ENCODE results near the gene CSNK1G2.

Gene CSNK1G2

DNA sequence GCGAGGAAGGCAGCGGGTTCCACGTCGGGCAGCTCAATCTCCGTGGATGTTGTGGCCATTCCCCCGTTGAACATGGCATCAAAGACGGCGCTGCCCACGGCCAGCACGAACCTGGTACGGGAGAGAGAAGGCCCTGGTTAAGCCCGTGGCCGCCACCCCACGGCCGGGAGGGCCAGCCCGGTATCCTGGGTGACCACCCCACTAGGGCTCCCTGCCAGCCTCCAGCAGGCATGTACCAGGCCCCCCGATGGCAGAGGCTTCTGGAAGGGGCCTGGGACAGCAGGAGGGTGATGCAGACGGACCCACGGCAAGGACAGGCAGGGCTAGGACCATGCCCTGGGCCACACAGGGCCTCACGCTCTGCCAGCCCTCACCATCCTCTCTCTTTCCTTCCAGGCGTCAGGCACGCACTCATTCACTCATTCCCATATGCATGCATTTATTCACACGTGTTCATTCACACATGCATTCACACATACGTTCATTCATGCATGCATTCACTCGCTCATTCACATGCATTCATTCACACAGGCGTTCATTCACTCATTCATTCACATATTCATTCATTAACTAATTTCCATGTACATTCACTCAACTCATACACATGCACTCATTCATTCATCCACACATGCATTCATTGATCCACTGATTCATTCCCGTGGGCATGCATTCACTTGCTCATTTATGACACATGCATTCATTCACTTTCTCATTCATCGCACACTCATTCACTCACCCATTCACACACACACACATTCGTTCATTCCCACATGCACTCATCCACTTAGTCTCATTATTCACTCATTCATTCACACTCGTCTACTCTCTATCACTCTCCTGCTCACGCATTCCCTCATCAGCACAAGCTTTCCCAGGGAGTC, 56.6 kb downstream of the CSNK1G2 start (continued):
- TF ChIP-seq ESRRG (CRISPR knock-in tag; IDR thresholded peaks at IDR 0.05) (no peak), ZNF565 (CRISPR knock-in tag; conservative IDR thresholded peaks at IDR 0.05; ENCODE audit: low read depth) (no peak), ZNF70 (CRISPR knock-in tag; IDR thresholded peaks at IDR 0.05) (no peak), RARB (CRISPR knock-in tag; IDR thresholded peaks at IDR 0.05) (no peak), TCF4 (CRISPR knock-in tag; IDR thresholded peaks at IDR 0.05; ENCODE audit: borderline replicate concordance) (no peak), ZFP3 (CRISPR knock-in tag; IDR thresholded peaks at IDR 0.05) (no peak)
- TF ChIP-seq, protein P1, sequence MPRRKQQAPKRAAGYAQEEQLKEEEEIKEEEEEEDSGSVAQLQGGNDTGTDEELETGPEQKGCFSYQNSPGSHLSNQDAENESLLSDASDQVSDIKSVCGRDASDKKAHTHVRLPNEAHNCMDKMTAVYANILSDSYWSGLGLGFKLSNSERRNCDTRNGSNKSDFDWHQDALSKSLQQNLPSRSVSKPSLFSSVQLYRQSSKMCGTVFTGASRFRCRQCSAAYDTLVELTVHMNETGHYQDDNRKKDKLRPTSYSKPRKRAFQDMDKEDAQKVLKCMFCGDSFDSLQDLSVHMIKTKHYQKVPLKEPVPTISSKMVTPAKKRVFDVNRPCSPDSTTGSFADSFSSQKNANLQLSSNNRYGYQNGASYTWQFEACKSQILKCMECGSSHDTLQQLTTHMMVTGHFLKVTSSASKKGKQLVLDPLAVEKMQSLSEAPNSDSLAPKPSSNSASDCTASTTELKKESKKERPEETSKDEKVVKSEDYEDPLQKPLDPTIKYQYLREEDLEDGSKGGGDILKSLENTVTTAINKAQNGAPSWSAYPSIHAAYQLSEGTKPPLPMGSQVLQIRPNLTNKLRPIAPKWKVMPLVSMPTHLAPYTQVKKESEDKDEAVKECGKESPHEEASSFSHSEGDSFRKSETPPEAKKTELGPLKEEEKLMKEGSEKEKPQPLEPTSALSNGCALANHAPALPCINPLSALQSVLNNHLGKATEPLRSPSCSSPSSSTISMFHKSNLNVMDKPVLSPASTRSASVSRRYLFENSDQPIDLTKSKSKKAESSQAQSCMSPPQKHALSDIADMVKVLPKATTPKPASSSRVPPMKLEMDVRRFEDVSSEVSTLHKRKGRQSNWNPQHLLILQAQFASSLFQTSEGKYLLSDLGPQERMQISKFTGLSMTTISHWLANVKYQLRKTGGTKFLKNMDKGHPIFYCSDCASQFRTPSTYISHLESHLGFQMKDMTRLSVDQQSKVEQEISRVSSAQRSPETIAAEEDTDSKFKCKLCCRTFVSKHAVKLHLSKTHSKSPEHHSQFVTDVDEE (CRISPR knock-in tag; IDR thresholded peaks at IDR 0.05), result no peak

DNA sequence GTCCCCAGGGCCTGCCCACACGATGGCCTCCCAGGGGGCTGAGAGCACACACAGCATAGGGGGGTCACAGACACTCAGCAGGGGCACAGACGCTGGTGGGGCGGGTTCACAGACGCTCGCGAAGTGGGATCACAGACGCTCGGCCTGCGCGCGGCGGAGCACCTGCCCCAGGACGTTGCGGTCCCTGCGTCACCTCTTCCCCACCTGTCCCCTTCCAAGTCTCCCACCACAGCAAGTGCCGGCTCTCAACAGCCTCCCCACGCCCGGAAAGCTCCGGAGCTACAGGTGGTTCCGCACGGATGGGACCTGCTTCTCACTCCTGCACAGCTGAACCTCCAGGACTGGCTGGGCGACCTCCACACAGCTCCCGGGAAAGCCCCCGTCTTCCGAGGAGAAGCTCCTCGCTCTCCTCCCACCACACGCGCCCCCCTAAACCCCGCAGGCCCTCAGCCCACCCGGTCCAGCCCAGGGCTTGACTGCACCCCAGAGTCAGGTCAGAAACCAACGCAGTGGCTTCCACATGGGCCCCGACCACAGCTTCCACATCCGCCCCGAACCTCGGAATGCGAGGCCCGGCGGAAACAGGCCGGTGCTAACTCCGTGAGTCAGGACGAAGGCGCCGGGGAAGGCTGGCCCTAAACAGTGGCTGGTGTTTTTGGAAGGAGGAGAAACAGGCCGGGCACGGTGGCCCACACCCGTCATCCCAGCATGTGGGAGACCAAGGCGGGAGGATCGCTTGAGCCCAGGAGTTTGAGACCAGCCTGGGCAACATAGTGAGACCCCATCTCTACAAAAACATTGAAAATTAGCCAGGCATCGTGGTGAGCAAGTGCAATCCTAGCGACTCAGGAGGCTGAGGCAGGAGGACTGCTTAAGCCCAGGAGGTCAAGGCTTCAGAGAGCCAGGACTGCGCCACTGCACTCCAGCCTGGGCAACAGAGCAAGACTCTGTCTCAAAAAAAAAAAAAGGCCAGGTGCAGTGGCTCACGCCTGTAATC, 58.0 kb downstream of the CSNK1G2 start:
- ATAC-seq, result no peak

DNA sequence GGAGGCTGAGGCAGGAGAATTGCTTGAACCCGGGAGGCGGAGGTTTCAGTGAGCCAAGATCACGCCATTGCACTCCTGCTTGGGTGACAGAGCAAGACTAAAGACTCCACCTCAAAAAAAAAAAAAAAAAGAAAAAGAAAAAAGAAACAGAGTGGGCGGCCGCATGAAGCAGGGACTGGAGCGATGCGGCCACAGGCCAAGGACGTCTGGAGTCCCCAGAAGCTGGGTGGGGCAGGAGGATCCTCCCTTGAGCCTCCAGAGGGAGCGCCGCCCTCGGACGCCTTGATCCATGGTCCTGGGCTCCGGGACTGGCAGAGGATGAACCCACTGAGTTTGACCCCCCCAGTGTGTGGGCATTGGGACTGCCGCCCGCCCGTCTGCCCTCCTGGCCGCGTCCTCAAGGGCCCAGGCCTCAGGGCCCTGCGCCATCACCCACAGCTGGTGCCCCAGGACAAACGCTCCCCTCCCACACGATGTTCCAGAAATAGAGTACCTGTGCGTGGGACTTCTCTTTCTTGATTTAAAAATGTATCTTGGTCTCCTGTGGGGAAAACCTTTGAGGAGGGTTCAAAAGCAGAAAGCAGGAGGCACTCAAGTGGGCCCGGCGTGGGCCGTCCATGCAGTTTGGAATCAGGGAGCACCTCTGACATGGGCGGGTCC, 59.0 kb downstream of the CSNK1G2 start:
- ATAC-seq, result no peak
- TF ChIP-seq SNAI2 (CRISPR knock-in tag; IDR thresholded peaks at IDR 0.05) (no peak), TCF4 (CRISPR knock-in tag; IDR thresholded peaks at IDR 0.05; ENCODE audit: borderline replicate concordance) (no peak), ISL1 (CRISPR knock-in tag; IDR thresholded peaks at IDR 0.05) (no peak)
- TF ChIP-seq, protein P2, sequence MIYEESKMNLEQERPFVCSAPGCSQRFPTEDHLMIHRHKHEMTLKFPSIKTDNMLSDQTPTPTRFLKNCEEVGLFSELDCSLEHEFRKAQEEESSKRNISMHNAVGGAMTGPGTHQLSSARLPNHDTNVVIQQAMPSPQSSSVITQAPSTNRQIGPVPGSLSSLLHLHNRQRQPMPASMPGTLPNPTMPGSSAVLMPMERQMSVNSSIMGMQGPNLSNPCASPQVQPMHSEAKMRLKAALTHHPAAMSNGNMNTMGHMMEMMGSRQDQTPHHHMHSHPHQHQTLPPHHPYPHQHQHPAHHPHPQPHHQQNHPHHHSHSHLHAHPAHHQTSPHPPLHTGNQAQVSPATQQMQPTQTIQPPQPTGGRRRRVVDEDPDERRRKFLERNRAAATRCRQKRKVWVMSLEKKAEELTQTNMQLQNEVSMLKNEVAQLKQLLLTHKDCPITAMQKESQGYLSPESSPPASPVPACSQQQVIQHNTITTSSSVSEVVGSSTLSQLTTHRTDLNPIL (CRISPR knock-in tag; IDR thresholded peaks at IDR 0.05; ENCODE audit: low read depth), result no peak
- TF ChIP-seq, protein P3, sequence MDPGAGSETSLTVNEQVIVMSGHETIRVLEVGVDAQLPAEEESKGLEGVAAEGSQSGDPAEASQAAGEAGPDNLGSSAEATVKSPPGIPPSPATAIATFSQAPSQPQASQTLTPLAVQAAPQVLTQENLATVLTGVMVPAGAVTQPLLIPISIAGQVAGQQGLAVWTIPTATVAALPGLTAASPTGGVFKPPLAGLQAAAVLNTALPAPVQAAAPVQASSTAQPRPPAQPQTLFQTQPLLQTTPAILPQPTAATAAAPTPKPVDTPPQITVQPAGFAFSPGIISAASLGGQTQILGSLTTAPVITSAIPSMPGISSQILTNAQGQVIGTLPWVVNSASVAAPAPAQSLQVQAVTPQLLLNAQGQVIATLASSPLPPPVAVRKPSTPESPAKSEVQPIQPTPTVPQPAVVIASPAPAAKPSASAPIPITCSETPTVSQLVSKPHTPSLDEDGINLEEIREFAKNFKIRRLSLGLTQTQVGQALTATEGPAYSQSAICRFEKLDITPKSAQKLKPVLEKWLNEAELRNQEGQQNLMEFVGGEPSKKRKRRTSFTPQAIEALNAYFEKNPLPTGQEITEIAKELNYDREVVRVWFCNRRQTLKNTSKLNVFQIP (CRISPR knock-in tag; IDR thresholded peaks at IDR 0.05; ENCODE audit: borderline replicate concordance, low read depth), result no peak

More for the DNA sequence above, 58.0 kb downstream of the CSNK1G2 start:
- TF ChIP-seq ARNTL (CRISPR knock-in tag; IDR thresholded peaks at IDR 0.05; ENCODE audit: borderline replicate concordance, low read depth) (no peak), OSR1 (CRISPR knock-in tag; IDR thresholded peaks at IDR 0.05) (no peak), ZFP30 (CRISPR knock-in tag; IDR thresholded peaks at IDR 0.05) (no peak)

DNA sequence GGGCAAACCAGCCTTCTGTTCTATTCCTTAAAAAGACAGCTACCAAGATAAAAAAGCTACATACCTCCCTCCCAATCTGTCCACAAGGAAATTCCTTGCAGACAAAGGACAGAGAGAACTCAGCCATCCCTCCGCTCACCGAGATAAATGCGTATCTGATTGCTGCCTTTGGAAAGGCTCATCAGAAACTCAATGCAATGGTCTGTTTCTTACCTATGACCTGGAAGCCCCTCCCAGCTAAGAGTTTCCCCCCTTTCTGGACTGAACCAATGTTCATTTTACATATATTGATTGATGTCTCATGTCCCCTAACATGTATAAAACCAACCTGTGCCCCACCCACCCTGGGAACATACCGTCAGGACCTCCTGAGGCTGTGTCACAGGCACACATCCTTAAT, 62.9 kb downstream of the CSNK1G2 start:
- no peak for ATAC-seq
- TF ChIP-seq RARB (CRISPR knock-in tag; IDR thresholded peaks at IDR 0.05) (no peak), SNAI2 (CRISPR knock-in tag; IDR thresholded peaks at IDR 0.05) (no peak), ZFP30 (CRISPR knock-in tag; IDR thresholded peaks at IDR 0.05) (no peak), ZFP3 (CRISPR knock-in tag; IDR thresholded peaks at IDR 0.05) (no peak)
- TF ChIP-seq, protein P2 (CRISPR knock-in tag; IDR thresholded peaks at IDR 0.05; ENCODE audit: low read depth), result no peak

DNA sequence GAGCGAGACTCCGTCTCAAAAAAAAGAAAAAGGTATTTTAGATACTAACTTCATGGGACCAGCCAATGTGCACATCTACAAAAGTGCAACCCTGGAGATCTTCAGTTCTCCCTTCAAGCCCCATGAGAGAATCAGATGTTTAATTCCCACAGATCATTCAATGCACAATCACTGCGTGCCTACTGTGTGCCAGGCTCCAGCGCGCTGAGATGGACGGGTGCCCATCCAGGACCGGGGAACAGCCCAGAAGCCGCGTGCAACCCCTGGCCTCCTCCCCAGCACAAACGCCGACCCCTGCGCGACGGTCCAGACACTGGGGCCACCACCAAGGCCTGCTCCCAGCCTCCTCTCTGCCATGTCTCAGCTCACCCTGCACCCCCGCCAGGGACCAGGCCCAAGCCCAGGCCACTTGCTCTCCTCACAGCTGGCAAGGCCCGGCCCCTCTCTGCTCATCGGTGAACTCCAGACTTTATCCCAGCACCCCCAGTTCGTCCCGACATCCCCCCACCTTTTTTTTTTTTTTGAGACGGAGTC, 69.2 kb downstream of the CSNK1G2 start:
- ATAC-seq, result no peak
- no peak for TF ChIP-seq ZNF70 (CRISPR knock-in tag; IDR thresholded peaks at IDR 0.05)
- no peak for TF ChIP-seq OSR1 (CRISPR knock-in tag; IDR thresholded peaks at IDR 0.05)
- no peak for TF ChIP-seq SNAI2 (CRISPR knock-in tag; IDR thresholded peaks at IDR 0.05)
- TF ChIP-seq, protein P4, sequence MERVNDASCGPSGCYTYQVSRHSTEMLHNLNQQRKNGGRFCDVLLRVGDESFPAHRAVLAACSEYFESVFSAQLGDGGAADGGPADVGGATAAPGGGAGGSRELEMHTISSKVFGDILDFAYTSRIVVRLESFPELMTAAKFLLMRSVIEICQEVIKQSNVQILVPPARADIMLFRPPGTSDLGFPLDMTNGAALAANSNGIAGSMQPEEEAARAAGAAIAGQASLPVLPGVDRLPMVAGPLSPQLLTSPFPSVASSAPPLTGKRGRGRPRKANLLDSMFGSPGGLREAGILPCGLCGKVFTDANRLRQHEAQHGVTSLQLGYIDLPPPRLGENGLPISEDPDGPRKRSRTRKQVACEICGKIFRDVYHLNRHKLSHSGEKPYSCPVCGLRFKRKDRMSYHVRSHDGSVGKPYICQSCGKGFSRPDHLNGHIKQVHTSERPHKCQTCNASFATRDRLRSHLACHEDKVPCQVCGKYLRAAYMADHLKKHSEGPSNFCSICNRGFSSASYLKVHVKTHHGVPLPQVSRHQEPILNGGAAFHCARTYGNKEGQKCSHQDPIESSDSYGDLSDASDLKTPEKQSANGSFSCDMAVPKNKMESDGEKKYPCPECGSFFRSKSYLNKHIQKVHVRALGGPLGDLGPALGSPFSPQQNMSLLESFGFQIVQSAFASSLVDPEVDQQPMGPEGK (CRISPR knock-in tag; IDR thresholded peaks at IDR 0.05; ENCODE audit: borderline replicate concordance), result no peak
- no peak for TF ChIP-seq BACH2 (CRISPR knock-in tag; IDR thresholded peaks at IDR 0.05; ENCODE audit: borderline replicate concordance)
- TF ChIP-seq ARNTL (CRISPR knock-in tag; IDR thresholded peaks at IDR 0.05; ENCODE audit: borderline replicate concordance, low read depth), result no peak
- TF ChIP-seq ZFP30 (CRISPR knock-in tag; IDR thresholded peaks at IDR 0.05), result no peak
- TF ChIP-seq, protein P2 (CRISPR knock-in tag; IDR thresholded peaks at IDR 0.05; ENCODE audit: low read depth), result no peak

Measured in SK-N-SH treated with all-trans-retinoic acid at 6 μM for 48 hours (cell line).